Effector memory CD4-positive, alpha-beta T cell (primary cell): Measurements from ENCODE around the gene GUK1.

Experiments used
- DNase-seq, 3 donors: peaks; one replicate each; pipeline ENCODE4 v3.0.0-alpha.2; 2020
- H3K27ac ChIP-seq: 2 replicates; pipeline ENCODE4 v1.7.0; 2013; ENCODE audit warnings: mild to moderate bottlenecking, low read length, moderate library complexity; ENCODE audit not compliant: insufficient read depth, poor library complexity, severe bottlenecking
- H3K27me3 ChIP-seq: replicated peaks from 2 replicates; pipeline ENCODE4 v1.7.0; 2013; ENCODE audit warnings: mild to moderate bottlenecking, low read length; ENCODE audit not compliant: insufficient read depth, control insufficient read depth, poor library complexity, severe bottlenecking
- H3K36me3 ChIP-seq: 2 replicates; pipeline ENCODE4 v1.7.0; 2013; ENCODE audit warnings: mild to moderate bottlenecking, low read length, moderate library complexity; ENCODE audit not compliant: control insufficient read depth, insufficient read depth
- H3K4me1 ChIP-seq: 2 replicates; pipeline ENCODE4 v1.7.0; 2013; ENCODE audit warnings: low read length, mild to moderate bottlenecking; ENCODE audit not compliant: control insufficient read depth, insufficient read depth, poor library complexity, severe bottlenecking
- H3K4me3 ChIP-seq: 2 replicates; pipeline ENCODE4 v1.7.0; 2013; ENCODE audit warnings: low read length, low read depth, mild to moderate bottlenecking; ENCODE audit not compliant: insufficient read depth, poor library complexity, severe bottlenecking
- H3K9me3 ChIP-seq: 2 replicates; pipeline ENCODE4 v1.7.0; 2013; ENCODE audit warnings: mild to moderate bottlenecking, low read length, moderate library complexity; ENCODE audit not compliant: control insufficient read depth

GUK1 gene

DNA sequence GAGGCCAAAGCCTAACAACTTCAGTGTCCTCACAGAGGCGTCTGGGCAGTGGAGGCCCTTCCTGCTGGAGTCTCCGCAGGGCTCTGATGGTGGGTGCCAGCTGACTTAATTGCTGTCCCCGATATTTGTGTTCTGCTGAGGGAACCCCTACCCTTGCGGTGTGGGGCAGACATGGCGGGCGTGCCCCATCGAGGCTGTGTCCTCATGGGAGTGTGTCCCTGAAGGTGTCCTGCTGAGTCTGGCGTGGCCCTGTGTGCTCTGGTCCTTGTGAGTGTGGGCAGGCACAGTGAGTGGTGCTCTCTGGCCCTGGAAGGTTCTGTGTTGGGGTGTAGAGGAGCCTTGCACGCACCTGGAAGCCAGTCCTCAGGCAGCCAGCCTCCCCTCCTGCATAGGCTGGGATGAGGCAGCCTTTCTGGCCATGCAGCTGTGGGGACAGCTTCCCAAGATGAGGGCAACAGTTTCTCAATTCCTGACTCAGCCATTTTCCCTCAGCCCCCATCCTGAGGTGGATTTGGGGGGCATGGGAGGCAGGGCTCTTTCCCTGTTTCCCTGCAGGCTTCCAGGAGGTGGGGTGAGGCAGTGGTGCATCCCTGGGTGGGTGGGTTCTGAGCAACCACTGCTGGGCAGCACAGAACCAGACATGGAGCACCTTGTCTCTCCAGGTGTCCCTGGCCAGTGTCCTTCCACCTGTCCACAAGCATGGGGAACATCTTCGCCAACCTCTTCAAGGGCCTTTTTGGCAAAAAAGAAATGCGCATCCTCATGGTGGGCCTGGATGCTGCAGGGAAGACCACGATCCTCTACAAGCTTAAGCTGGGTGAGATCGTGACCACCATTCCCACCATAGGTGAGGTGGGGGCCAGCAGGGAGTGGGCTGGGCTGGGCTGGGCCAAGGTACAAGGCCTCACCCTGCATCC, 43.4 kb upstream of the GUK1 start:
- Histone ChIP-seq H3K9me3 (peaks cover 4% of the 10 kb centered on the region), H3K27ac (no peak overlapping the region), H3K36me3 (peaks cover 50% of the 10 kb centered on the region), H3K4me3 (no peak overlapping the region), H3K27me3 (no peaks in the 10 kb centered on the region), H3K4me1 (peaks cover 9% of the 10 kb centered on the region)
- DNase-seq = no peak

DNA sequence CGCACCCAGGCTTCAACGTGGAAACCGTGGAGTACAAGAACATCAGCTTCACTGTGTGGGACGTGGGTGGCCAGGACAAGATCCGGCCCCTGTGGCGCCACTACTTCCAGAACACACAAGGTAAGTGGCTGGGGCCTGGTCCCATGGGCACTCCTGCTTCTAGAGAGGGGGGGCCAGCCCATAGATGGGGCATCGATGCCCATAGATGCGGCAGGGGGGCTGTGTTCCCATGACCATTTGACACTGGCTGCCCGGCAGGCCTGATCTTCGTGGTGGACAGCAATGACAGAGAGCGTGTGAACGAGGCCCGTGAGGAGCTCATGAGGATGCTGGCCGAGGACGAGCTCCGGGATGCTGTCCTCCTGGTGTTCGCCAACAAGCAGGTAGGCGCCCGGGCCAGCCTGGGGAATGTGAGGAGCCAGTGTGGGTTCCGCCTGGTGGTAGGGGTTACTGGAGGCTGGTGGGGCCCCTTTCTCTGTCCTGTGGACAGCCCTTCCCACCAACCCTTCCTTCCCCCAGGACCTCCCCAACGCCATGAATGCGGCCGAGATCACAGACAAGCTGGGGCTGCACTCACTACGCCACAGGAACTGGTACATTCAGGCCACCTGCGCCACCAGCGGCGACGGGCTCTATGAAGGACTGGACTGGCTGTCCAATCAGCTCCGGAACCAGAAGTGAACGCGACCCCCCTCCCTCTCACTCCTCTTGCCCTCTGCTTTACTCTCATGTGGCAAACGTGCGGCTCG, 42.6 kb upstream of the GUK1 start:
- H3K27me3 ChIP-seq = no peaks in the 10 kb centered on the region
- H3K27ac ChIP-seq = no peak overlapping the region
- H3K36me3 ChIP-seq = peaks cover 50% of the 10 kb centered on the region
- H3K4me3 ChIP-seq = no peak overlapping the region
- DNase-seq = no peak
- peaks cover 4% of the 10 kb centered on the region for H3K9me3 ChIP-seq
- peaks cover 9% of the 10 kb centered on the region for H3K4me1 ChIP-seq

DNA sequence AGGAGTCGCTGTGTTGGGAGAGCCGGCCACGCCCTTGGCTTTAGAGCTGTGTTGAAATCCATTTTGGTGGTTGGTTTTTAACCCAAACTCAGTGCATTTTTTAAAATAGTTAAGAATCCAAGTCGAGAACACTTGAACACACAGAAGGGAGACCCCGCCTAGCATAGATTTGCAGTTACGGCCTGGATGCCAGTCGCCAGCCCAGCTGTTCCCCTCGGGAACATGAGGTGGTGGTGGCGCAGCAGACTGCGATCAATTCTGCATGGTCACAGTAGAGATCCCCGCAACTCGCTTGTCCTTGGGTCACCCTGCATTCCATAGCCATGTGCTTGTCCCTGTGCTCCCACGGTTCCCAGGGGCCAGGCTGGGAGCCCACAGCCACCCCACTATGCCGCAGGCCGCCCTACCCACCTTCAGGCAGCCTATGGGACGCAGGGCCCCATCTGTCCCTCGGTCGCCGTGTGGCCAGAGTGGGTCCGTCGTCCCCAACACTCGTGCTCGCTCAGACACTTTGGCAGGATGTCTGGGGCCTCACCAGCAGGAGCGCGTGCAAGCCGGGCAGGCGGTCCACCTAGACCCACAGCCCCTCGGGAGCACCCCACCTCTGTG, 41.7 kb upstream of the GUK1 start:
- no peak overlapping the region for H3K27ac ChIP-seq
- peaks cover 50% of the 10 kb centered on the region for H3K36me3 ChIP-seq
- DNase-seq = no peak
- H3K9me3 ChIP-seq = peaks cover 4% of the 10 kb centered on the region
- H3K4me3 ChIP-seq = no peak overlapping the region
- H3K27me3 ChIP-seq = no peaks in the 10 kb centered on the region
- H3K4me1 ChIP-seq = peaks cover 9% of the 10 kb centered on the region

DNA sequence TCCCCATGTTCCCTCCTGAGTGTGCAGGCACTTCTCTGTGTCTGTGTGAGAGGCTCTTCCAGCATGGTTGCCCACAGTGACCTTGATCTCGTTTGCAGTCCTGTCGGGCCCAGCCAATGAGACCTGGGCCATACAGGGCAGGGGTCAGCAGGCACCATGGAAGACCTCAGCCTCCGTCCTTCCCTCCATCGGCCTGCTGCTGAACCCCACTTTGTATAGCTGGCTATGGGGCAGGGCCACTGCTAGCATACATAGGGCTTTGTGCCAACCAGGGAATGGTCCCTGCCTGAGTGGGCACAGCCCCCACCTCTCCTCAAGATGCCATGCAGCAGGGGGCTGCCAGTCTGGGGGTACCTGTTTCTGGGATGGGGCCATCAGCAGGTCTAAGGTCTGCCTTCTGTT, 40.7 kb upstream of the GUK1 start:
- no peak for DNase-seq
- H3K4me1 ChIP-seq = peaks cover 9% of the 10 kb centered on the region
- peaks cover 4% of the 10 kb centered on the region for H3K9me3 ChIP-seq
- peaks cover 45% of the 10 kb centered on the region for H3K36me3 ChIP-seq
- H3K27ac ChIP-seq = no peak overlapping the region
- no peak overlapping the region for H3K4me3 ChIP-seq
- no peaks in the 10 kb centered on the region for H3K27me3 ChIP-seq

DNA sequence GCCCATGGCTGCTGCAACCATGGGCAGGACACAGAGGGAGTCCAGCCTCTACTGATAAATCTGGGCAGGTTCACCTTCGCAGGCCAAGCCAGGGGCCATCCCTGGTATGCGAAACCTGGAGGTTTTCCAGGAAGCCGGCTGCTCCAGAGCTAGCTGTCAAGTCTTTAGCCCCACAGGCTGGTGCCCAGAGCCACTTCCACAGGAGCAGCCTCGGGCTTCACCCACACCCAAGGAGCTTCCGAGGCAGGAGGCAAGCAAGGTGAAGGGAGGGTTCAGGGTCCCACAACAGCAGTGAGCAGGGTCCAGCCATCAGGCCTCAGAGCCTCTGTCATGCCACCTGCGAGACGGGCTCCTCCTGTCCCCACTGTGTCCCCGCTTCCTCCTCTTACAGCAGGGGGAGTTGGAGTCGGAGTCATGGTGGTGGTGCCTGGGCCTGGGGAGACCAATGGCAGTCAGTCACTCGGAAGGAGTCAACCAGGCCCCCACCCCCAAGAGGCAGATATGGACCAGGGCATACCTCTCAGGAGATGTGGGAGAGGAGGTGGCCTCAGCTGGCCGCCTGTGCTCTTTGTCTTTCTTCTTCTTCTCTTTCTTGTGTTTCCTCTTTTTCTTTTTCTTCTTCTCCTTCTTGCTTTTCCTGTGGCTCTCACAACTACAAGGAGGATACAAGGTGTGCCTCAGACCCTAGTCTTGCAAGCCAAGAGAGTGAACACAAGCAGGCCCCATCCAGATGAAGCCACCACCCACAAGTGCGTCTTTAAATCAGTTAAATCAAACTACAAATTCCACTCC, 39.1 kb upstream of the GUK1 start:
- H3K9me3 ChIP-seq = no peaks in the 10 kb centered on the region
- H3K27me3 ChIP-seq = no peaks in the 10 kb centered on the region
- H3K4me3 ChIP-seq = peak overlapping the region; percentile 95
- no peak for DNase-seq
- H3K36me3 ChIP-seq = peaks cover 48% of the 10 kb centered on the region
- peak overlapping the region; percentile 91 for H3K27ac ChIP-seq
- peaks cover 9% of the 10 kb centered on the region for H3K4me1 ChIP-seq

DNA sequence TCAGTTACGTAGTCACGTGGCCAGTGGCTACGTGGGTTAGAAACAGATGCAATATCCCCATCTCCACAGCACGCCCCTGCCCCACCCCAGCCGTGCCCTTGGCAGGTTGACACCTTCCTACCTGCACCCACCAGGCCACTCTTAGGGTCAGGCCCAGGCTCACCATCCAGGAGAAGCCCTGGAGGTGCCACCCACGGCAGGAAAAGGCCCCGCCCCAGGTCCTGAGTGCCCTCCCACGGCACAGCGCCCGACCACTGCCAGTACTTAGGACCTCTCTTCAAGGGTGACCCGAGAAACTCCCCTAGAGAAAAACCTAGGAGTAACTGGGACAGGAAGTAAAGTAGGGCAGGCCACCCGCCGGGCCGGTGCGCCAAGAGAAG, 38.5 kb upstream of the GUK1 start:
- peak overlapping the region; percentile 95 for H3K4me3 ChIP-seq
- peak in 2 of 3 donors; percentile 27 to 34 for DNase-seq
- no peaks in the 10 kb centered on the region for H3K27me3 ChIP-seq
- peak overlapping the region; percentile 91 for H3K27ac ChIP-seq
- peaks cover 51% of the 10 kb centered on the region for H3K36me3 ChIP-seq
- peaks cover 9% of the 10 kb centered on the region for H3K4me1 ChIP-seq
- H3K9me3 ChIP-seq = no peaks in the 10 kb centered on the region

DNA sequence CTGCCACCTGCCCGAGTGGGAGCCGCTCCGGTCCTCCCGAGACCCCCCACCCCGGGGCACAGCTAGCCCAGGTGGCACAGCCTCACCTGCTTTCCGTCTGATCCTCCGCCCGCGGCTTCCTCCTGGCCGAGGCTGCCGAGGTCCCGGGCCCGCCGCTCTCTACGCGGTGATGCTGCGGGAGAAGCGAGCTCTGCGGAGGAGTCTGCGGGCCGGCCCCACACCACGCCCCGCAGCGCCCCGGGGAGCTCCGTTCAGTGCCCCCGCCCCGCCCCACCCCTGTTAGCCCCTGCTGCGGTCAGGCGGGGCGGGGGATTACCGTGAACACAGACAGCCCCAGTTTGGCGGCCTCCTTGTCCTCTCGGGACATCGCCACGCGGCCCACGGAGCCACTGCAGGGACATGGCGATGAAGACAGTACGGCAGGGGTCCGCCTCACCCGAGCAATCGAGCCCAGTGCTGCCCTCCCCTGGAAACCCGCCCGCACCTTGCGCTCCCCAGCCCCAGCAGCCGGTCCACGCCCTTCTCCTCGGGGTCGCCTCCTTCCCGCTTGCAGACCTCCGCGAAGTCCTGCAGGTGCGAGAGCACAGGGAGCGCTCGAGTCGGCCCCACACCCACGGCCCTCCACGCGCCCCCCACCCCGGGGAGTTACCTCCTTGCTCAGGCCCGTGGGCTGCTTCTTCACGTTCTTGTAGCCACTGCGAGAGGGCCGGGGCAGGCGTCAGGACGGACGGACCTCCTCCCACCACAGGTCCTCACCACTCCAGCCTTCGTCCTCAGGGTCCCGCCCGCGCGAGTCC, 37.9 kb upstream of the GUK1 start:
- DNase-seq = peak; percentile 53 to 60 (median 59)
- Histone ChIP-seq H3K4me3 (peak overlapping the region; percentile 95), H3K36me3 (peaks cover 50% of the 10 kb centered on the region), H3K27ac (peak overlapping the region; percentile 91), H3K27me3 (no peaks in the 10 kb centered on the region), H3K9me3 (no peaks in the 10 kb centered on the region), H3K4me1 (peaks cover 9% of the 10 kb centered on the region)

DNA sequence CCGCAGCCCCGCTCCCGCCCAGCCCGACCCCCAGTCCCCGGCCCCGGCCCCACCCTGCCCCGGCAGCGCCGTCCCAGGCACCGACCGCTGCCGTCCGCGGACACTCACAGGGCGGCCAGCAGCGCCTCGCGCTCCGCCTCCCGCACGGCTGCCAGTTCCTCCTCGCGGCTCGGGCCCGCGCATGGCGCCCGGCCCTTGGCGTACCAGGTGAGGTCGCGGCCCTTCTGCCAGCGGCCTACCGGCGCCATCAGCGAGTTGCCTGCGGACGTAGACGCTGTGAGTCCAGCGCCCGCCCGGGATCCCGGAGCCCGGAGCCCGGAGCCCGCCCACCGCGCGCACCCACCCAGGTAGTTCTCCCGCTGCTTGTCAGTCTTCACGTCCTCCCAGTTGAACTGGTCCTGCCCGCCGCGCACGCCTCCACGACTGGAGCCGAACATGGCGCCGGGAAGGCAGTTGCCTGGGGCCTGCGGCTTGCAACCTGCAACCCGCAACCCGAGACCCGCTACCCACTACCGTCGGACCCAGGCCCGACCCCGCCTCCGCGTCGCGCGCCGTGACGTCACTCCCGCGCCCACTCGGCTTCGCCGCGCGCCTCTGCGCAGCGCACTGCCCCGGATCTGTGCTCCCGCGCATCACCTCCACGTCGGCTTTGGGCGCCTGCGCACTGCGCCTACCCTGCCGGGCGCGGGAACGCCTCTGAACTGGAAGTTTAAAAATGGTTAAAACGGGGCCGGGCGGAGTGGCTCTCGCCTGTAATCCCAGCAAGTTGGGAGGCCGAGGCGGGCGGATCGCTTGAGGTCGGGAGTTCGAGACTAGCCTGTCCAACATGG, 37.1 kb upstream of the GUK1 start, which contains the start of gene C1orf35:
TSS of gene C1orf35 (minus strand) at position 535 of the 830 bp plus-strand sequence. CDS start at position 437, 98 bp downstream.
- DNase-seq = peak; percentile 88 to 92 (median 88)
- peak within 1 kb of the TSS; percentile 91 for H3K27ac ChIP-seq
- no peaks in the 10 kb centered on the region for H3K9me3 ChIP-seq
- peak within 1 kb of the TSS; percentile 95 for H3K4me3 ChIP-seq
- H3K4me1 ChIP-seq = peaks cover 9% of the 10 kb centered on the region
- H3K27me3 ChIP-seq = no peaks in the 10 kb centered on the region
- H3K36me3 ChIP-seq = peaks cover 46% of the 10 kb centered on the region
